ENCODE results near the gene ITGA11. TPM values are rescaled to one million over a fixed set of nuclear protein-coding genes. Genes with fewer than 3 reads are reported as not detected.

ITGA11 gene
- total and polyA plus RNA-seq, 2 of the 13 experiments (the other 11 are each of a cell fraction or from before 2014, with no cell fraction given): not detected

- no peak for DNase-seq (ENCODE audit: low spot score)
- peaks cover 2 to 16% of the 10 kb centered on the region in 2 experiments; a peak in 2 of 5 replicates for H3K27me3 ChIP-seq (ENCODE audit: control insufficient read depth in 1 of 2, insufficient read depth in 2 of 2, low read length in 2 of 2)
- peaks cover 18% of the 10 kb centered on the region for H3K4me1 ChIP-seq (ENCODE audit: insufficient read depth, low read length)
- FAIRE-seq: no peak
- H3K4me3 ChIP-seq (replicated peaks in 1 of 3; ENCODE audit: insufficient read depth in 1 of 3, low read depth in 2 of 3, low read length in 3 of 3): no peak overlapping the region
- H3K27ac ChIP-seq (ENCODE audit: extremely low read length, insufficient read depth, low read length): no peak overlapping the region
- H3K36me3 ChIP-seq (replicated peaks in 1 of 2; ENCODE audit: control insufficient read depth in 1 of 2, insufficient read depth in 2 of 2, low read length in 2 of 2): no peaks in the 10 kb centered on the region
- ChIA-PET CTCF (ENCODE audit: low intra/inter-chr PET ratio, low total read pairs) (no interaction called here), POLR2A (no interaction called here)
- intact Hi-C loops (cut with micrococcal nuclease; ENCODE audit: unreplicated experiment) (no loop called here), in situ Hi-C loops (cut with HindIII; ENCODE audit: extremely low pct_ligation_motif_present, low pct_unique_long_range_greater_than_20kb) (no loop called here)
- BruUV-seq (replicated peaks): no TSS peak
- no peak overlapping the region for H3K4me2 ChIP-seq (ENCODE audit: low read depth, low read length)
- ATAC-seq: no peak
- no peaks in the 10 kb centered on the region for H3K9me3 ChIP-seq (ENCODE audit: low read length)
- no peak overlapping the region for H2AFZ ChIP-seq (ENCODE audit: low read length)
- TF ChIP-seq ZNF800 (CRISPR knock-in tag; IDR thresholded peaks at IDR 0.05): no peak
- no peak for TF ChIP-seq ADNP (CRISPR knock-in tag; IDR thresholded peaks at IDR 0.05)
- TF ChIP-seq ARNT (IDR thresholded peaks at IDR 0.05): no peak
- no peak for TF ChIP-seq CREB3 (CRISPR knock-in tag; IDR thresholded peaks at IDR 0.05)
- TF ChIP-seq ZNF326 (CRISPR knock-in tag; IDR thresholded peaks at IDR 0.05; ENCODE audit: borderline replicate concordance): no peak
- no peak for TF ChIP-seq PHF21A (CRISPR knock-in tag; IDR thresholded peaks at IDR 0.05)
- TF ChIP-seq MAX (IDR thresholded peaks at IDR 0.05): no peak
- no peak for TF ChIP-seq NCOA2 (CRISPR knock-in tag; IDR thresholded peaks at IDR 0.05)
- TF ChIP-seq PTBP1 (IDR thresholded peaks at IDR 0.05; ENCODE audit: low read depth, low read length, poor library complexity, severe bottlenecking): no peak
- WGBS (ENCODE audit: low lambda C conversion rate): 15% methylated on average over 2 of the region's 2 CpGs
- H3K9ac ChIP-seq (ENCODE audit: insufficient read depth, low read depth, low read length): no peak overlapping the region
- H3K79me2 ChIP-seq (ENCODE audit: insufficient read depth, low read length): no peaks in the 10 kb centered on the region
- H4K20me1 ChIP-seq (ENCODE audit: insufficient read depth, low read length): no peaks in the 10 kb centered on the region
Observed at GRCh38 chr15:68417897-68418296, 14.1 kb downstream of the ITGA11 start.
